Activated CD4-positive, alpha-beta T cell treated with anti-CD3 and anti-CD28 coated beads for 48 hours (primary cell): Measurements from ENCODE around the gene IL13RA1.
"Not testable (repeated sequence)": the region's sequence is repeated elsewhere in the genome, so short reads cannot be mapped to it uniquely, and the experiment has no call there.

ENCODE experiments used
- DNase-seq: peaks from one replicate; pipeline ENCODE4 v3.0.0-alpha.2; 2020

IL13RA1 gene

DNA sequence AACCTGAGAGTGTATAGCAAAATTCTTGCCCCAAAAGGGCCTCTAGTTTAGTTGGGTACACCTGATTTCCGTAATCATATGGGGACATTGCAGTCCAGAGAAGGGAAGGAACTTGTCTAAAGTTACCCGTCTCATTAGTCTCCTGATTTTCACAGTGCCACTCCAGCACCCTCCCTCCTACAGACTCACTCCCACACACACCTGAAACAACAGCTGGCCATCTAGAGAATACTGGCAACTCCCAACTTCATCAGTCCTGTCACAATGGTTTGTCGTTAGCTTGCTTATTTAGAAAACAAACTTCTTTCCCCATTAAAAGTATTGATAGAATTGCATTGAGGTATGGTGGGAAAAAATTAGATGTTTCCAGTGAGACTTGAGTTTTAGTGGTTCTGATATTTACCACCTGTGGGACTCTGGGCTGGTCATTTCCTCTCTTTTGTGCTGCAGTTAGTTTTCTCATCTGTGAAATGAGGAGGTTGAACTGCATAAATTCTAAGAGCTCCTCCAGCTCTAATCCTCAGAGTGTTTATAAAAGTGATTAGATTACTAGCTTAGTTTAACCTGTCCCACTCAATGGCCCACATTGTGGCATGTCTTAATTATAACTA is 1.7 kb downstream of the IL13RA1 start:
- DNase-seq = no peak

DNA sequence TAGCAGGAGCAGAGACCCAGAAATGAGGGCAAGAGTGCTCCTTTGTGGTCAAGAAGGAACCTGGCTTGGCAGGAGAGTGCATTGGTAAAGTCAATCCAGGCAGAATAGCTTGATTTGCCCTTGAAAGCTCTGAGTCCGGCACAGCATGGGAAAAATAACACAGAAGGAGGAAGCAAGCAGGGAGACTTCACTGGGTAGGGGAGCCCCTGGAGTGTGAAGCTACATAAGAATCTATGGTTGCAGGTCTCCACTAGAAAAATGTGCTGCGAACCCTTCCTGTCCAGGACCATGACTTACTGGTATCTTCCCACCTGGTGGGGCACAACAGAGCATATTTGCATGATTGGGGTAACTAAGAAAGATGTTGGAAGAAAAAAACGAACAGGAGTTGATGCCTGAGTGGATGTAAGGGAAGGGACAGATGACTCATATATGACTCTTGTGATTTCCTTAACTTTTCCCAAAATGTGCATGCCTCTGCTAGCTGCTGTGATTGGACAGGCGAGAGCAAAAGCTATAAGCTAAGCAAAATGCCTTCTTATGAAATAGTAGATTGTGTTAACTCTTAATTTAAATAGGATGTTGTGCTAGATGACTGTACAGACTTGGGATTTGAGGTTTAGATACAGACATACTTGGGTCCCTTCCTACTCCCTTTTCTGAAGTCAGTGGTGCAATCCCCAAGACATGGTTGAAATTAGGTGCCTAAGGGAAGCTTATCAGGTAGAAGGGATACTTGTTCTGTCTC is 3.3 kb downstream of the IL13RA1 start:
- no peak for DNase-seq

DNA sequence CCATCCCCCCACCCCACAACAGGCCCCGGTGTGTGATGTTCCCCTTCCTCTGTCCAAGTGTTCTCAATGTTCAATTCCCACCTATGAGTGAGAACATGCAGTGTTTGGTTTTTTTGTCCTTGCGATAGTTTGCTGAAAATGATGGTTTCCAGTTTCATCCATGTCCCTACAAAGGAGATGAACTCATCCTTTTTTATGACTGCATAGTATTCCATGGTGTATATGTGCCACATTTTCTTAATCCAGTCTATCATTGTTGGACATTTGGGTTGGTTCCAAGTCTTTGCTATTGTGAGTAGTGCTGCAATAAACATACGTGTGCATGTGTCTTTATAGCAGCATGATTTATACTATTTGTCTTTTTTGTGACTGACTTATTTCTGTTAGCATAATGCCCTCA is 5.1 kb downstream of the IL13RA1 start:
- not testable (repeated sequence) for DNase-seq

DNA sequence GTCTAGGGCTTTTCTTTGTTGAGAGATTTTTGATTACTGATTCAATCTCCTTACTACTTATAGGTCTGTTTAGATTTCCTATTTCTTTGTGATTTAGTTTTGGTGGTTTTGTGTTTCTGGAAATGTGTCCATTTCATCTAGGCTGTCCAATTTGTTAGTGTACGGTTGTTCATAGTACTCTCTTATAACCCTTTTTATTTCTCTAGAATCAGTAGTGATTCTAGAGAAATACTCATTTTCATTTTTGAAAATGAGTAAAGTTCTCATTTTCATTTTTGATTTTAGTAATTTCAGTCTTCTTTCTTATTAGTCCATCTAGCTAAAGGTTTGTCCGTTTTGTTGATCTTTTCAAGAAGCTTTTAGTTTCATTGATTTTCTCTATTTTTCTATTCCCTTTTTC is 7.5 kb downstream of the IL13RA1 start:
- no peak for DNase-seq

DNA sequence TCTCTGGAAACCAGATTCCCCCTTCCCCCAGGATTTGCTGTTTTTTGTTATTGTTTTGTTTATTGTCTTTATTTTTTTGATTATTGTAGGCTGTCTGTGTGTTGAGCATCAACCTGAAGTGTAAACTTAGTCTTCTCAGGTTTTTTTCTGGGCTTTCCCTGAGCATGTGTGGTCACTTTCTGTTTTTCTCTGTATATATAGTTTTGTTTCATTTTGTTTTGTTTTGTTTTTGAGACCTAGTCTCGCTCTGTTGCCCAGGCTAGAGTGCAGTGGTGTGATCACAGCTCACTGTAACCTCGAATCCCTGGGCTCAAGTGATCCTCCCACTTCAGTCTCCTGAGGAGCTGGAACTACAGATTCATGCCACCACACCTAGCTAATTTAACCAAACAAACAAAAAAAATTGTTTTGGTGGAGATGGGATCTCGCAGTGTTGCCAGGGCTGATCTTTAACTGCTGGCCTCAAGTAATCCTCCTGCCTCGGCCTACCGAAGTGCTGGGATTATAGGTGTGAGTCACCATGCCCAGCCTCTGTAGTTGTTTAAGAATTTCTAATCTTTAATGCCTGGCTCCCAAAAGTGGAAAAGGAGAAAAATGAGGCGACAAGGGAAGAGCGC is 9.1 kb downstream of the IL13RA1 start:
- no peak for DNase-seq

DNA sequence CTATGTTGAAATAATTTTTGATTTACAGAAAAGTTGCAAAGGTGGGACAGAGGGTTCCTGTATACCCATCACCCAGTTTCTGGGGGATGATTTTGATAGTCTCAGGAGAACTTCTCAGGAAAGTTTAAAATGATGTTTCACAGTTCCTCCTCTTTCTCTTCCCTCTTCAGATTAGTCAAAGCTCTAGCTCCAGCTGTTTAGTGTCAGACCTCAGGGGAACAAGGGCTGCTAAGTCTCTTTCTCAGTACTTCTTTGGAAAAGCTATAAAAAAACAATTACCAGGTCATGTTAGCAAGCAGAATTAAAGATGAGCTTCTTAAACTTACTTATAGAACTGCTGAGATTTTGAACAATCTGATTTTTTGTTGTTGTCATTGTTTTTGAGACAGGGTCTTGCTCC is 12.2 kb downstream of the IL13RA1 start:
- no peak for DNase-seq

DNA sequence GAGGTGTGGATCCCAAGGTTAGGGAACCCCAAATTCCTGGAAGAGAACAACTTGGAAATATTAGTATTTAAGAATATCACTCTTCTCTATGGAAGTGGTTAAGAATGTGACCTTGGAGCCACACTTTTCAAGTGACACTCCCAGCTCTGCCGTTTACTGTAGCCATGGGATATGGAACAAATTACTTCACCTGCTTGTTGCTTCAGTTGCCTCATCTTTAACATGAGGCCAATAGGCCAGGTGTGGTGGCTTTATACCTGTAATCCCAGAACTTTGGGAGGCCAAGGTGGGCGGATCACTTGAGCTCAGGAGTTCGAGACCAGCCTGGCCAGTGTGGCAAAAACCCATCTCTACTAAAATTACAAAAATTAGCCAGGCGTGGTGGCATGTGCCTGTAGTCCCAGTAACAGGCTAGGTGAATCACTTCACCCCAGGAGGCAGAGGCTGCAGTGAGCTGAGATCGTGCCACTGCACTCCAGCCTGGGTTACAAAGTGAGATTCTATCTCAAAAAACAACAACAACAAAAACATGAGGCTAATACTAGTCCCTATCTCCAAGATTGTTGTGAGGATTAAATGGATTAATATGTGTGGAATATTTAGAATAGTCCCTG is 13.0 kb downstream of the IL13RA1 start:
- no peak for DNase-seq

DNA sequence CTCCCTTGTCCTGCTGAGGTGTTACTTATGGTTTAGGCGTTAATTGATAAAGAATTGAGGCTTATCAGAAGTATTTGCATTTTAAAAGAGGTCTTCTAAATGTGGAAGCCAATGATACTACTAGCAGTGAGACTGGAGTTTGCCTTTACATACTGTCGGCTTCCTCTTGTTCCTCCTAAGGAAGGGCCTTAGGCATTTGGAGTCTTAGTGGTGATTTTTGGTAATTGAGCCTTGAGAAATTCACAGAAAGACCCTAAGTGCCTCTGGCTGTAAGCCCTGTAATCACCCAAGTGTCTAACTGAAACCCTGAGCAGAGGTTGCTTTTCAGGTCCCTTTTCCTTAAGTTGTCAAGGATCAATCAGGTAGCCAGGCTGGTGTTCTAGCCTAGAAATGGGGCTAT is 14.8 kb downstream of the IL13RA1 start:
- DNase-seq = no peak

DNA sequence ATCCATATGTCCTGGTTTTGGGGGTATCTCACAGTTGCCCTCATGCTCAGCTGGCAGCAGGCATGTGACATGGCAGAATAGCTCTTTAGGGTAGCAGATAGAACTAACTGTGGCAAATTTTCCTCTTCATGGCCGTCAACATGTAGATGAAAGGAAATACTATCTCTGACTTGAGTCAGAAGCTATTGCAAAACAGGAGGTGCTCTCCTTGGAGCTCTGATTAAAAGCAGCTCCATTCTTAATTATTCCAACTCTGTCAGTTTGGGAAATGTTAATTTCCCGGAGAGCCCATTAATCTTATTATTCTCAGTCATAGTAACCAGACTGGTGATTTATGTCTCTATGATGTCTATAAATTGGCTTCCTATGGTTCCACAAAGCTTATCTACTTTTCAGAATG is 18.2 kb downstream of the IL13RA1 start:
- no peak for DNase-seq

DNA sequence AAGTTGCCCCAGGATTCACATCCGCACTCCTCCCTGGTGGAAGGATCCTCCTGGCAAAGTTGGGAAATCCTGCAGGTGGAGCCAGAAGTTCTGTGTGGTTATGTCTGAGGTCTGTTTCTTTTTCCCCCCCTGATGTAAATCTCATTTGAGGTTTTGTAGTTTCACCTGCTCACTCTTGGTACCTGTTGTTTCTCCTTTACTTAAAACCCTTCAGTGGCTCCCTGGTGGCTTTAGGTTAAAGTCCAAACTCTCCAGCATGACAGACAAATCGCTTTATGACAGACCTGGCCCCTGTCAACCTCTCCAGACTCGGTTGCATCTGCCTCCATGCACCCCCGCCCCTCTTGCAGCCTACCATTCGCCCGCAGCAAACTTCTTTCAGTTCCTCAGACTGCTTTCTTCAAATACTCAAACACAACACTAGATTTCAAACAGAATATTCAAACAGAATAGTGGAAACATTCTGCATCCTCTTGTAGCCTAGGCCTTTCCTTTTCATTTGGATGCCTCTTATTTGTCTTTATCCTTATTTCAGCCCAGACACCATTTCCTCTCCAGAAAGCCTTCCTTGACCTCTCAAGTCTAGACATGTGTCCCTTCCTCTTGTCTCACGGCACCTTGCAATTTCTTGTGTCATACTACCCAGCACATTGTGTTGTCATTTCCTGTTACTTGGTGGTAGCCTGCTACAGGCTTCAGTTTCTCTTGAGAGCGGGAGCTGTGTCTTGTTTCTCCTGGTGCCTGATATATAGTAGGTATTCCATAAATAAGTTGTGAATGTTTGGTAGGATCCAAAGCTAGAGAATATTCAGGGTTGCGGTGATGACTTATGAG is 24.8 kb downstream of the IL13RA1 start:
- DNase-seq = no peak

DNA sequence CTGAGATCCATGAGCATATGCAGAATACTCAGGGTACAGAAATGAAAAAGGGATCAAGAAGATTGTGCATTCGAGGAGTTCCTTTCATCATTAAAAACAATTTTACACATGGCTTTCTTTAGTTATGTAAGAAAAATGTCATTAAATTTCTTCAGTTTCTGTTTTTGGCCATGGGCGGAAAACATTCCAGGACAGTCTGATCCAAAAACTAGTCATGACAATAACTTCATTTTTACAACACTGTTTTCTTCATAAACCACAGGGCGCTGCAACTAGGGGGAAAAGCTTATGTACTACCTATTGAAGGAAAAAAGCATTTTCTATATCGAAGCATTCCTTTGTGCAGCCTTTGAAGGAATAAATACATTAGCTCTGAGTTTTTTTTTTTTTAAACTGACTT is 28.2 kb downstream of the IL13RA1 start:
- no peak for DNase-seq

DNA sequence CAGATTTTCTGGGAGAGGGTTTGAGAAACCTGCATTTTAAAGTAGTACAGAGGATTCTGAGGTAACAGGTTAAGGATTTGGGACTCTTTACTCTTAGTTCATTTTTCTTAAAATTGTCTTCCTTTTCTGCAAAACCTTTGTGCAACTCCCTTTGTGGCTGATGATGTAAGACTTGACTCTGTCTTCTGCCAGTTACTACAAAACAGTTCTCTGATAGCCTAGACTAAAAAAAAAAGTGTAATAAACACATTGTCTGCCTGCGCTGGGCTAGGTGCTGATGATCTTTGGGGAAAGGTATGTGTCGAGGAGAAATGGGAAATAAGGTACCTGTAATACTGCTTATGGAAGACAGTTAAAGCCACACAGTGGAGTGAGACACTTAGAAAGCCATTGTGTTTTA is 28.7 kb downstream of the IL13RA1 start:
- DNase-seq = no peak

DNA sequence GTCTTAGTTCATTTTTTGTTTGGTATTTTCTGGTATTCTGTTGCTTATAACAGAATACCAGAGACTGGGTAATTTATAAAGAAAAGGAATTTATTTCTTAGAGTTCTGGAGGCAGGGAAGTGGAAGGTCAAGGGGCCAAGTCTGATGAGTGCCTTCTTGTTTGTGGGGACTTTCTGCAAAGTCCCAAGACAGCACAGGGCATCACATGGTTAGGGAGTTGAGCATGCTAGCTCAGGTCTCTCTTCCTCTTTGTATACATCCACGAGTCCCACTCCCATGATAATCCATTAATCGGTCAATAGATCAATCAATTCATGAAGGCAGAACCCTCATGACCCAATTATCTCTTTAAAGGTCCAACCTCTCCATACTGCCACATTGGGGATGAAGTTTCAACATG is 31.1 kb downstream of the IL13RA1 start:
- DNase-seq = no peak

DNA sequence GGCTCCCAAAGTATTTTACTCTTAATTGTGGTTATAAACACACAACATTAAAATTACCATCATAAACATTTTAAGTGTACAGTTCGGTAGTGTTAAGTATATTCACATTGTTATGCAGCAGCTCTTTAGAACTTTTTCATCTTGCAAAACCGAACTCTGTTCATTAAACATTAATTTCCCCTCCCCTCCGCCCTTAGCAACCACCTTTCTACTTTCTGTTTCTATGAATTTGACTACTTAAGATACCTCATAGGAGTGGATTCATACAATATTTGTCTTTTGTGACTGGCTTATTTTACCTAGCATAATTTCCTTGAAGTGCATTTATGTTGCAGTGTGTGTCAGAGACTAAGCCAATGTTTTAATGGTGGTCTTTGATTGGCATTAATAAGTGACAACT is 32.6 kb downstream of the IL13RA1 start:
- DNase-seq = no peak

DNA sequence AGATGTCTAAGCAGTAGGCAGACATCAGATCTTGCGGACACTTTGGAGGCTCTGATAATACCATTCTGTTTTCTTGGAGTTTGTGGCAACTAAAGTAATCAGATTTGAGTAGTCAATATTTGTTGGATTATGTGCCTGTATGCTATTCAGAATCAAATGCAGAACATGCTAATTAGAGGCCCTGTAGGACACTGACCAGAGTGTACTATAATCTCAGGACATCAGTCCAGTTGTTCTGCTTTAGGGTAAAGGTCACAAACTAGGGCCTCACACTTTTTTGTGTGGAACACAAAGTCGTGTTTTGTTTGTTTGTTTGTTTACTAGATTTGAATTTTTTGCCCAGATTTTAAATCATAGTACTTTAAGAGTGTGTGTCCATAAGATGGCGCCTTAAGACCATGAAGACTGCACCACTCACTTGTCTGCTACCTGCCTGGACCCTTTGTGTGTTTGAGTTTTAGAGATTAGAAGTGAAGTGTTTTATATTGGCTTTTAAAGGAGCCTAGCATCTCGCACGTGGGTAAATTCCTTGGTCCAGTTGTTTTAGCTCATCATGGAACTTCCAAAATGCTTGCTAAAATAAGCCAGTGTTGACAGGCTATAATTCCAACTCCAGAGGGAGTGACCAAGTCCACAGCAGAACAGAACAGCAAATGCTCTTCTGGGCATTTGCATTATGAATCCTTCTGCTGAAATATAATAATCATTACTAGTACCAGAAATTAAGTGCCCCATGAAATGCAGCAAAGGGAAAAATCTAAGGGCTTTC is 34.7 kb downstream of the IL13RA1 start:
- no peak for DNase-seq

DNA sequence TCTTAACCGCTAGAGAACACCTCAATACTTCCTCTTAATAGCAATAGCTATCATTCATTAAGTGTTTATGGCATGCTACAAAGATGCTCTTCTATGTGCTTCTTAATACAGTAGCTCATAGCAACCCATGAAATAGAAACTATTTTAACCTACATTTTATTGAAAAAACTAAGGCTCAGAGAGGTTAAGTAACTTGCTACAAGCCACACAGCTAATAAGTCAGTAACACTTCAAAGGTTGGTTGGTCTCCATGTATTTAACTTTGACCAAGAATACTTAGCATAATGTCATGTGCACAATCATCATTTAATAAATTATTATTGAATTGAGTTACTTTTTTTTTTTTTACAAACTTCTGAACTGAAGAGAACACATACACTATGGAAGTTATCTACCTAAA is 36.1 kb downstream of the IL13RA1 start:
- no peak for DNase-seq

DNA sequence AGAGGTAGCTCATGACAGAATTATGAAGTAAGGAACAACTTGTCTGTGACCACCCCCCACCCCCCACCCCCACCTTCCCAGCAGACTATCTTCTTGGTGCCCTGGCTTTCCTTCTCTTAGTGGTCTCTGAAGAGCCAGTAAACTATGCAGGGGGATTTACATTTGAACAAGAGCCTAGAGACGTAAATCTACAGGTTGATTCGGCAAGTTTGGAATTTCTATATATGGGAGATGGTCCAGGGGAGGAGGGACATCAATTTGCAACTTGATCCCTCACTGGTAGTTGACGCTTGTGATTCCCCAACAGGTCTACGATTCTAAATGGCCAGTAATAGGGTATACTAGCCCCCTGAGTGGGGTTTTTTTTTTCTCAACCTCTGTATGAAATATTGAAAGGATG is 36.7 kb downstream of the IL13RA1 start:
- no peak for DNase-seq

DNA sequence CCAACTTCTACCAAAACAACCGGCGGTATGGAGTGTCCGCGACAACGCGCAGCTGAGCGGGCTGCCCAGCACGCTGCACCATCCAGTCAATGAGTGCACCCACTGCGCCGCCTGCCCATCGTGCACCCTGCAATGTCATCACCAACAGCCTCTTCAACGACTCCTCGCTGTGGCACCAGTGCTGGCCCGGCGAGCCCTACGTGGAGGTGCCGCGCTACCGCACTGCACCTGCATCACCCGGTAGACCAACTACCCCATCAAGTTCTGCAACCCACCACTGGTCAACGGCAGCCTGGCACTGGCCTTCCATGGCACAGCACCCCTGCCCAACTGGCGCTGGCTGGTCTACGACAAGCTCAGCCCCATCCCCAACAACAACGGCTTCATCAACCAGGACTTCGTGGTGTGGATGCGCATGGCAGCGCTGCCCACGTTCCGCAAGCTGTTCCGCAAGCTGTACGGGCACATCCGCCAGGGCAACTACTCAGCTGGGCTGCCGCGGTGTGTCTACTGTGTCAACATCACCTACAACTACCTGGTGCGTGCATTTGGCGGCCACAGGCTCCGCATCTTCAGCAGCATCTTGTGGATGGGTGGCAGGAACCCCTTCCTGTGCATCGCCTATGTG is 42.8 kb downstream of the IL13RA1 start:
- no peak for DNase-seq

DNA sequence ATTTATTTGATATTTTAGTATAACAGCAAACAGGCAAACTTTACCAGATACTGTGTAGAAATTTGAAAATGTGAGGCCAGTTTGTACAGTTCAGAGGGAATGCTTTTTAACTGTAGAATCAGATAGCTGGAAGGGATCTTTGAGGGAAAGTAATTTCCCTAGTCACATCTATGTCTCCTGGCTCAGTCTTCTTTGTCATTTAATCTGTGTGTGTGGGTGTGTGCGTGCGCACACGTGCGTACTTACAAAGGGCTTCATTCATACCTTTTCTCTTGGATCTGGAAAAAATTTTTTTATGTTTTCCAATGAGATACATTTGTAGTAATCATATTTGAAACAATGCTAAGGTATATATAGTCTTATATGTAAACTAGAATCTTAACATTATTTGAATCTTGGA is 44.6 kb downstream of the IL13RA1 start:
- DNase-seq = no peak

DNA sequence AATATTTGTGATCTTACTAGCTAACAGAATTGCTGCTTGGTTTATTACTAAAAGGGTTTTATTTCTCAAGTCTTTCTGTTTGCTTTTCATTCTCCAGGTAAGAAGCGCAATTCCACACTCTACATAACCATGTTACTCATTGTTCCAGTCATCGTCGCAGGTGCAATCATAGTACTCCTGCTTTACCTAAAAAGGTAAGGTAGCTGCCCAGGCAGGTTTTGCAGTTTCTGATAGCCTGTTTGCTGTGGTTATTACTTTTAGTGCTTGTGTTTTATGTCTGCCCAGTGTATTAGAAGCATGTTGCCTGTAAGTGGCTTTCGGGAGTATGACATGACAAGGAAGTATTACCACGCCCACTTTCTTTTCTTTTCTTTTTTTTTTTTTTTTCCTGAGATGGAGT is 46.4 kb downstream of the IL13RA1 start:
- DNase-seq = no peak

DNA sequence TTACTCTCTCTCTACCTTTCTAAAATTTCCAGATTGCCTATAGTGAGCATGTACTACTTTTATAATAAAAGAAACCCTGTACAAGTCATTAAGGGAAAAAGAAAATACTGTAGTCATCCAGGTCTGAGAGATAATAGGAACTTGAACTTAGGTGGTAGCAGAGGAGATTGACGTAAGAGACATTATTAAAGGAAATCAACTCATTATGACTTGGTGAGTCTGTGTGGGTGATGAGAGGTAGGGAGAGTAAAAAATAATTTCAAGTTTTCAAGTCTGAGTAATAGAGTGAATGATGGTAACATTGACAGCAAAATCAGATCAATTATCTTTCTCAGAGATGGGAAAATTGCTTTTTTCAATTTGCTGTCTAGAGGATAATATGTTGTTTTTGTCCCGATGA is 52.2 kb downstream of the IL13RA1 start:
- DNase-seq = no peak

DNA sequence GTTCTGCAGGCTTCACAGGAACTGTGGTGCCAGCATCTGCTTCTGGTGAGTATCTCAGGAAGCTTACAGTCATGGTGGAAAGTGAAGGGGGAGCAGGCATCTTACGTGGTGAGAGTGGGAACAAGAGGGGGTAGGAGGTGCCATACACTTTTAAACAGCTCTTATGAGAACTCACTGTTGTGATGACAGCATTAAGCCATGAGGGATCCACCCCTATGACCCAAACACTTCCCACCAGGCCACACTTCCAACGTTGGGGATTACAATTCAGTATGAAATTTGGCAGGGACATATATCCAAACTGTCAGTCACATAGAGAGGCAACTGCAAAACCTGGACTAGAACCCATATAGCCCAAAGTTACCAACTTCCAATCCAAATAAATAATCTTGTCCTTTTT is 53.1 kb downstream of the IL13RA1 start:
- no peak for DNase-seq
